Left kidney (tissue), 2 donors: Measurements from ENCODE around the gene ASB7. TPM values are rescaled to one million over a fixed set of nuclear protein-coding genes. Genes with fewer than 3 reads are reported as not detected.

ENCODE experiments used
- DNase-seq: peaks from one replicate; pipeline ENCODE4 v3.0.0-alpha.2; 2013
- polyA plus RNA-seq: library from polyadenylated mRNA; unstranded; fragments of 120-200 nt; gene quantifications from one replicate; pipeline ENCODE4 v1.2.1, GENCODE V29; 2013; ENCODE audit not compliant: insufficient read length

The ASB7 gene
- polyA plus RNA-seq, 1 donor, result 16.9 TPM

DNA sequence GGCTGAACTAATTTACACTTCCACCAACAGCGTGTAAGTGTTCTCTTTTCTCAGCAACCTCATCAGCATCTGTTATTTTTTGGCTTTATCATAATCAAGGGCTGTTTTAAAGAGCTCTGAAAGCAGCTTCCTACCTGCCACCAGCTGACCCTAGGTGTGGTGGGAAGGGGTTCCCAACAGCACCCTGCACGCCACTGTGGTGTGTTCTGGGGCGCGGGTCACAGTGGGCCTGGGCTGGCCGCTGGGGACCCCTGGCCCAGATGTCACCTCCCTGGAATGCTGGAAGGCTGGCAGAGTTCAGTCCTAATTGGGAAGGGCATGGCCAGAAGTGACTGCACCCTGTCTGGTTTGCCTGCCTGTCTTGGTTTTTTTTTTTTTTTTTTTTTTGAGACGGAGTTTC is 82.2 kb downstream of the ASB7 start:
- no peak for DNase-seq

DNA sequence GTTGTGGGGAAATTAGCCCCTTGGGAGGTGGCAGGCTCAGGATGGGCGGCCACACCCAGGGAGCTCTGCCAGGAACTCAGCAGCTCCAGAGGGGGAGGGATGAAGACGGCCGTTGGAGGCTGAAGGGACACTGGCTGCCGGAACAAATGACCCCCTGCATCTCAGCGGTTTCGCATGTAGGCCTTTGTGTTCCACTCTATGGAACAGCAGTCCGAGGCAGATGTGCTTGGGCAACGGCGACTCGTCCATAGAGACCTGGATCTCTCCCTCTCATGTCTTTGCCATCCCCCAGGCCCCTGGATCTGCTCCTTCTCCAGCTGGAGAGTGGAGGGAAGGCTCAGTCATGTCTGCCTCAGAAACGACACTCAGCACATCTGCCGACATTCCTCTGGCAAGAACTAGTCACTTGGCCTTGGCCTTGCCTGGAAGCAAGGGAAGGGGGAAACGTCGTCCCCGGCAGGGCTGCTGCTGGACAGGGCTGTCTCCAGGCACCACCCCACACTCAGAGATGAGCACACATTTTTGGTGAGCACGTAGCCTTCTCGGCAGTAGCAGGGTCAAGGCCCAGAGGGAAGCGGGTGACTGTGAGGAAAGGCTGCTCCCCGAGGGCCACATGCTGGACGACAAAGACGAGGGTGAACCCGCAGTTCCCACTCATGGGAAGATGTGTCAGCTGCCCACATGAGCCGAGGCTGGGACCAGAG is 83.8 kb downstream of the ASB7 start:
- DNase-seq, result no peak

GRCh38 chr15:100686725-100687473 is 84.5 kb downstream of the ASB7 start:
- no peak for DNase-seq

DNA sequence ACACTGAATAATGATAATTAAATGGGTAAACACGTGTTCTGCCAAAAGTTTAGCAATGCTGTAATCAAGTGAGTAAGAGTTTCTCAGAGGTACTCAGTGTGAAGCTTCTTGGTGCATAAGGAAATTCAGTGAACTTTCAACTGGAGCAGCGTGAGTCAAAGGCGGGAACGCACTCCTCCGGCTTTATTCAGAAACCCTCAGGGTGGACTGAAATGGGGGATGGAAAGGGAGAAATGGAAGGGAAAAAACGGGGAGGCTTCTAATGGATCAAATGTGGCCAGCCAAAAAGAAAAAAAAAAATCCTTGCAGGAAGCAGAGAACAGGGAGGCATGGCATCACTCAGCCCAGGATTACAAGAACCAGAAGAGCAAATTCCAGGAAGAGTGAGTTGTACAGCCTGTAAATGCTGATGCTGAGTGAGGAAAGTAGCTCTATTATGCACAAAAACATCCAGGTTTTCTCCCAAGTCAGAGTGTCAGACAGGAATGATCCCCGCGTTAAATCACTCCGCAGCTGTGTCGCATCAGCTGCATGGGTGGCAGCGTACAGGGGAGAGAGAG is 85.3 kb downstream of the ASB7 start:
- DNase-seq, result no peak

- no peak for DNase-seq
Measured at GRCh38 chr15:100688549-100689120, 86.2 kb downstream of the ASB7 start.

DNA sequence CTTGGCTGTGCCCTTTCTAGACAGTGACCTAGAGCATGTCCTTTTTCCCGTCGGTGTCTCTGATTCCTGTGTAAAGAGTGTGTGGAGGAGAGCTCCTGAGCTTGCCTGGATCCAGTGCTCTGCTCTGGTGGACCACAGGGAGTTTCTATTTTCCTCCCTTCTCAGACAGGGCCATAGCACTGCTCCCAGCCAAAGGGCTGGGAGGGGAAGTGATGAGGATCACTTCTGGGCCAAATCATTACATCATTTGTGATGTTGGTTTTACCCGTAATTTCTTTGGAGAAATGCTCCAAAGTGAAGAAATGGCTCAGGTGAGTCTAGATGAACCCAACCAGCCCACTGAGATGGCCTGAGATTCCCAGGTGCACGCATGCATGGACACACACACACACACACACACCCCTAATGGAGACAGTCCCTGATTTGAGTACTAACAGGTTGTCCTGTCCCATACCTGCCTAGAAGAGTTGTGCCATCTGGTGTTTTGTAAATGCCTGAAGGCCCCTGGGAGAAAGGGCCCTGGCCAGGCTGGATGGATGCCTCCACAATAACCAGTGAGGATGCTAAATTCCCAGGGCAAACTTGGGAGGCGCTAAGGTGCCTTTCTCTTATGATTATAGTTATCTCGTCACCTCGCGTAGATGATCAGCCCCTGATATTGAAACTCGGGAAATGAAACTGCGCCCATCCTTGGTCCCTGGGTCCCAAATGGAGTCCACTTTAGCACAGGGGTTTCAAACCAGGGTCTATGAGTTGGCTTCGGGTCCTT is 86.9 kb downstream of the ASB7 start:
- no peak for DNase-seq

GRCh38 chr15:100690032-100690794 is 87.8 kb downstream of the ASB7 start:
- no peak for DNase-seq

DNA sequence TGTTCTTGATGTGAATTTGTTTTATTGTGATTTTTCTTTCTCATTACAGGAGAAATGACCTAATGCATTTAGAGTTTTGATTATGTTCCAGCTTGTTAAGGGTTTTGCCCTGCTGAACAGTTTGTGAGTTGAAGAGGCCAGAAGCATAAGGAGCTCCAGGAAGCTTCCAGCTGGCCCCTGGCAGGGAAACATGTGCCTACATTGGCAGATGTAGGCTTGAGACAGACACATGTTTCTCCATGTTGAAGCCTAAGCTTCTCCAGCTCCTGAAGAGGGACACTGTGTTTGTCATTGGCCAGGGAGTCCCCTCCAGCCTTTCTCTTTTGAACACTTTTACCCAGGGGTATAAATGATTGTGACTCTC is 88.4 kb downstream of the ASB7 start:
- no peak for DNase-seq

- no peak for DNase-seq
Measured at GRCh38 chr15:100691321-100691720, 88.9 kb downstream of the ASB7 start.

GRCh38 chr15:100692246-100692645 is 89.9 kb downstream of the ASB7 start:
- no peak for DNase-seq

GRCh38 chr15:100692671-100693070 is 90.3 kb downstream of the ASB7 start:
- no peak for DNase-seq

GRCh38 chr15:100693451-100693850 is 91.1 kb downstream of the ASB7 start:
- no peak for DNase-seq

DNA sequence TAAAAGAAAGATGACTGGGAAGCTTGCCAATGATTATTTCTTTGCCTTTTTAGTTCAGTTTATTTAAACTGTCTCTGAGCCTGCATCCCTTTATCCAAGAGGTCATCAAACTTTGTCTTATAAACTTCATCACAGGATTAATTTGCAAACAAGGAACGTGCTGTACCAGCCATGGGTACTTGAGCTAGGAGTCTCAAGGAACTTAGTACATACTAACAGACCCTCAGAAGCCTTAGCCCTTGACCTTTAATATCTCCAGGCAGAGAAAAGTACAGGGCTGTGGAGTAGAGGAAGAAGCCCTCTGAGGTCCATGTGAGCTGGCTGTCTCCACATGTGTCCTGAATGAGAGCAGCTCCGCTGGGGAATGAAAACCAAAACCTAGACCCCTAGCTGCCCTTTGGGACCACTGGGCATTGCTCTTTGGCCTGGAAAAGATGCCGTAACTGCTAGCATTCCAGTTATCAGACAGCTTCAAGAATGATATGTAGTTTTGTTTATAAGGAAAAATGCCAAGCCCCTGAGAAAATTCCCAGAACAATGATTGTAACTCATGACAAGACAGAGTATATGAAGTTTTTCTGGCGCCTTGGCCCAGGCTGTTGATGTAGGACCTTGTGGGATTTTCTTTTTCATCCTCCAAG is 92.1 kb downstream of the ASB7 start:
- DNase-seq, result no peak

DNA sequence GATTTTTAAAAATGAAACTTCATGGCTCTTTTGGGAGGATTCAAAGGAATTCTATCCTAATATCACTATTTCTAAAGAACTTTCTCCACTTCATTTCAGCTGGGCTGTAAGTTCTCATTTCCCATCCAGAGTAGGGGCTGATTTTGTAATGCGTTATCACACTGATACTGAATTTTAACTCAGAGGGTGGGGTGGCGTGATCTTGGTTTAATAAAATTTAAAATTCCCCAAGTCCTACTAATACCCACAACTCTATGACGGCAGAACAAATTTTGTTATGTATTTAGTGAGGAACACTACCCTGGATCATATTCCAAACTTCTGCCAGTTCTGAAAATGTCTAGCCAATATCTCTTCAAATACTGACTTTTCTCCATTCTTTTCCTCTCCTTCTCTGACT is 92.7 kb downstream of the ASB7 start:
- no peak for DNase-seq

GRCh38 chr15:100696452-100696851 is 94.1 kb downstream of the ASB7 start:
- no peak for DNase-seq

Other genes with a start within 250 kb of the ASB7 start
- 0.08 TPM for gene CERS3, start 73.6 kb upstream of the ASB7 start, polyA plus RNA-seq
- 28.3 TPM for gene LINS1, start 405 bp upstream of the ASB7 start, polyA plus RNA-seq